ENCODE data around the gene DSP. TPM values are rescaled to one million over a fixed set of nuclear protein-coding genes. Genes with fewer than 3 reads are reported as not detected.

Gene DSP
- total and polyA plus RNA-seq, 4 donors: 25.0 to 74.7 (median 34.1) TPM

- H3K27ac ChIP-seq (ENCODE audit: low read depth in 1 of 2, low read length in 2 of 2): no peak overlapping the region
- H3K27me3 ChIP-seq (ENCODE audit: control insufficient read depth in 4 of 4, insufficient read depth in 4 of 4, low read length in 3 of 4): no peaks in the 10 kb centered on the region
- no peaks in the 10 kb centered on the region for H3K36me3 ChIP-seq (ENCODE audit: control insufficient read depth in 4 of 4, insufficient read depth in 3 of 4, low read depth in 1 of 4, low read length in 3 of 4)
- no peaks in the 10 kb centered on the region for H3K4me1 ChIP-seq (ENCODE audit: control insufficient read depth in 4 of 4, insufficient read depth in 4 of 4, low read length in 3 of 4)
- no peak overlapping the region for H3K9ac ChIP-seq (ENCODE audit: low read depth in 1 of 2, low read length in 2 of 2)
- H3K9me3 ChIP-seq (ENCODE audit: control insufficient read depth in 4 of 4, low read length in 3 of 4): no peaks in the 10 kb centered on the region
- no peak overlapping the region for H3K4me3 ChIP-seq (ENCODE audit: low read depth in 1 of 3, low read length in 3 of 3)
- WGBS: 85% methylated on average over 2 of the region's 2 CpGs
- DNase-seq (ENCODE audit: low spot score): no peak
- TF ChIP-seq FOXA1 (IDR thresholded peaks at IDR 0.05) (no peak), JUND (IDR thresholded peaks at IDR 0.05) (no peak), ATF3 (IDR thresholded peaks at IDR 0.05) (no peak), MAX (IDR thresholded peaks at IDR 0.05) (no peak), HNF4A (conservative IDR thresholded peaks at IDR 0.05) (no peak), ZBTB33 (IDR thresholded peaks at IDR 0.05) (no peak), YY1 (IDR thresholded peaks at IDR 0.05) (no peak), NR2F2 (IDR thresholded peaks at IDR 0.05) (no peak), REST (IDR thresholded peaks at IDR 0.05) (no peak), GABPA (IDR thresholded peaks at IDR 0.05 in 1 of 2, conservative IDR thresholded peaks at IDR 0.05 in 1 of 2) (no peak)
Observed at GRCh38 chr6:7628479-7628878, 87.0 kb downstream of the DSP start.

GRCh38 chr6:7628909-7629308 is 87.4 kb downstream of the DSP start:
- DNase-seq (ENCODE audit: low spot score): no peak
- 91% methylated on average over 11 of the region's 11 CpGs for WGBS
- no peak overlapping the region for H3K27ac ChIP-seq (ENCODE audit: low read depth in 1 of 2, low read length in 2 of 2)
- H3K4me1 ChIP-seq (ENCODE audit: control insufficient read depth in 4 of 4, insufficient read depth in 4 of 4, low read length in 3 of 4): no peaks in the 10 kb centered on the region
- H3K36me3 ChIP-seq (ENCODE audit: control insufficient read depth in 4 of 4, insufficient read depth in 3 of 4, low read depth in 1 of 4, low read length in 3 of 4): no peaks in the 10 kb centered on the region
- H3K4me3 ChIP-seq (ENCODE audit: low read depth in 1 of 3, low read length in 3 of 3): no peak overlapping the region
- H3K9ac ChIP-seq (ENCODE audit: low read depth in 1 of 2, low read length in 2 of 2): no peak overlapping the region
- no peaks in the 10 kb centered on the region for H3K27me3 ChIP-seq (ENCODE audit: control insufficient read depth in 4 of 4, insufficient read depth in 4 of 4, low read length in 3 of 4)
- no peaks in the 10 kb centered on the region for H3K9me3 ChIP-seq (ENCODE audit: control insufficient read depth in 4 of 4, low read length in 3 of 4)
- TF ChIP-seq YY1 (IDR thresholded peaks at IDR 0.05): no peak
- no peak for TF ChIP-seq NR2F2 (IDR thresholded peaks at IDR 0.05)
- TF ChIP-seq JUND (IDR thresholded peaks at IDR 0.05): no peak
- no peak for TF ChIP-seq MAX (IDR thresholded peaks at IDR 0.05)

GRCh38 chr6:7629321-7629720 is 87.8 kb downstream of the DSP start:
- no peaks in the 10 kb centered on the region for H3K36me3 ChIP-seq (ENCODE audit: control insufficient read depth in 4 of 4, insufficient read depth in 3 of 4, low read depth in 1 of 4, low read length in 3 of 4)
- H3K9me3 ChIP-seq (ENCODE audit: control insufficient read depth in 4 of 4, low read length in 3 of 4): no peaks in the 10 kb centered on the region
- no peaks in the 10 kb centered on the region for H3K27me3 ChIP-seq (ENCODE audit: control insufficient read depth in 4 of 4, insufficient read depth in 4 of 4, low read length in 3 of 4)
- 28% methylated on average over 2 of the region's 2 CpGs for WGBS
- H3K9ac ChIP-seq (ENCODE audit: low read depth in 1 of 2, low read length in 2 of 2): no peak overlapping the region
- DNase-seq (ENCODE audit: low spot score): no peak
- no peak overlapping the region for H3K27ac ChIP-seq (ENCODE audit: low read depth in 1 of 2, low read length in 2 of 2)
- no peak overlapping the region for H3K4me3 ChIP-seq (ENCODE audit: low read depth in 1 of 3, low read length in 3 of 3)
- TF ChIP-seq RAD21 (IDR thresholded peaks at IDR 0.05) (no peak), RXRA (IDR thresholded peaks at IDR 0.05) (no peak), HNF4G (IDR thresholded peaks at IDR 0.05) (no peak), HNF4A (conservative IDR thresholded peaks at IDR 0.05) (no peak), JUND (IDR thresholded peaks at IDR 0.05) (no peak), NR2F2 (IDR thresholded peaks at IDR 0.05) (no peak), ATF3 (IDR thresholded peaks at IDR 0.05) (no peak), YY1 (IDR thresholded peaks at IDR 0.05) (no peak), GABPA (IDR thresholded peaks at IDR 0.05 in 1 of 2, conservative IDR thresholded peaks at IDR 0.05 in 1 of 2) (no peak)
- H3K4me1 ChIP-seq (ENCODE audit: control insufficient read depth in 4 of 4, insufficient read depth in 4 of 4, low read length in 3 of 4): no peaks in the 10 kb centered on the region

Data from liver (tissue), 9 donors.